ENCODE measurements around the gene VKORC1.

Gene VKORC1

DNA sequence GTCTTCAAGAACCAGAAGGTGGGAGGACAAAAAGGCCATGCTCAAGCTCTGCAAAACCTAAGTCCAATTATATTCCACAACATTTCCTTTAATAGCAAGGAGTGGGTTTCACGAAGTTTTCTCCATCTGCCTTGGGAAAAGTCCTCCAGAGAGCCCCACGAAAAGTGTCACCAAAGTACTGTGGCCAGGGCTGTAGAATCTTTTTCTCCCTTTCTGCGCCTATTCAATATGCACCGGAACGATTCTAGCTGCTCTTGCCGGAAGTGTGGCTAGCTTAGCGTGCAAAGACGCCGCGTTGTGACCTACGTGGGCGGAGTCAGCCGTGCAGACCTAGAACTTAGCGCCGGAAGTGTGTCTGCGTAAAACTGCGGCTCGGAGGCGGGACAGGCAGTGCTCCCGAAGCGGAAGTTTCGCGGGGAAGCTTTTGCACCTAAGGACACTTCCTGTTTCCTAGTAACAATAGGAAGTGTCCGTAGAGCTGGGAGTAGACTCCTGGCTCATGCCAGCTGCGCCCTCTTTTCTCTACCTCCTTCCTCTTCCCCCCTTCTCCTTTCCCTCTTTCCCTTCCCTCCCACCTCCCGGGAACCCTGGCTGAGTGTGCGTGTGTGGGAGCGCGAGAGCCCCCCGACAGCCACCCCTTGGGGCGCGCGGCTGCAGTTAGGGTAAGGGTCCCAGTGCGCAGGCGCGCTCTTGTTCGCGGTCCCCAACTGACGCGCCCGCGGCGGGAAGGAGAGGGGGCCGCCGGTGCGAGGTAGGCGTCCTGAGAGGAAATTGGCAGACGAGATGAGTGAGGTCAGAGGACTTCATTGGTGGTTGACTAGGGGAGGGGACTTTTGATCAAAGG, 20.4 kb downstream of the VKORC1 start, which contains the start of the genes ZNF646 and ZNF668:
Gene ZNF646, plus strand, starts transcription at position 453 of the 844 bp plus-strand sequence. CDS start 1,903 bp downstream, outside the sequence.
Gene ZNF668, minus strand, starts transcription at position 271 of the 844 bp plus-strand sequence. CDS start 9,781 bp downstream, outside the sequence.
- DNase-seq (ENCODE audit: extremely low read depth, low read depth) = peak; percentile 98
- TF ChIP-seq, protein P1, sequence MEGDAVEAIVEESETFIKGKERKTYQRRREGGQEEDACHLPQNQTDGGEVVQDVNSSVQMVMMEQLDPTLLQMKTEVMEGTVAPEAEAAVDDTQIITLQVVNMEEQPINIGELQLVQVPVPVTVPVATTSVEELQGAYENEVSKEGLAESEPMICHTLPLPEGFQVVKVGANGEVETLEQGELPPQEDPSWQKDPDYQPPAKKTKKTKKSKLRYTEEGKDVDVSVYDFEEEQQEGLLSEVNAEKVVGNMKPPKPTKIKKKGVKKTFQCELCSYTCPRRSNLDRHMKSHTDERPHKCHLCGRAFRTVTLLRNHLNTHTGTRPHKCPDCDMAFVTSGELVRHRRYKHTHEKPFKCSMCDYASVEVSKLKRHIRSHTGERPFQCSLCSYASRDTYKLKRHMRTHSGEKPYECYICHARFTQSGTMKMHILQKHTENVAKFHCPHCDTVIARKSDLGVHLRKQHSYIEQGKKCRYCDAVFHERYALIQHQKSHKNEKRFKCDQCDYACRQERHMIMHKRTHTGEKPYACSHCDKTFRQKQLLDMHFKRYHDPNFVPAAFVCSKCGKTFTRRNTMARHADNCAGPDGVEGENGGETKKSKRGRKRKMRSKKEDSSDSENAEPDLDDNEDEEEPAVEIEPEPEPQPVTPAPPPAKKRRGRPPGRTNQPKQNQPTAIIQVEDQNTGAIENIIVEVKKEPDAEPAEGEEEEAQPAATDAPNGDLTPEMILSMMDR (IDR thresholded peaks at IDR 0.05; ENCODE audit: low read depth, low read length) = no peak; the same call in 1 of the 2 replicates

DNA sequence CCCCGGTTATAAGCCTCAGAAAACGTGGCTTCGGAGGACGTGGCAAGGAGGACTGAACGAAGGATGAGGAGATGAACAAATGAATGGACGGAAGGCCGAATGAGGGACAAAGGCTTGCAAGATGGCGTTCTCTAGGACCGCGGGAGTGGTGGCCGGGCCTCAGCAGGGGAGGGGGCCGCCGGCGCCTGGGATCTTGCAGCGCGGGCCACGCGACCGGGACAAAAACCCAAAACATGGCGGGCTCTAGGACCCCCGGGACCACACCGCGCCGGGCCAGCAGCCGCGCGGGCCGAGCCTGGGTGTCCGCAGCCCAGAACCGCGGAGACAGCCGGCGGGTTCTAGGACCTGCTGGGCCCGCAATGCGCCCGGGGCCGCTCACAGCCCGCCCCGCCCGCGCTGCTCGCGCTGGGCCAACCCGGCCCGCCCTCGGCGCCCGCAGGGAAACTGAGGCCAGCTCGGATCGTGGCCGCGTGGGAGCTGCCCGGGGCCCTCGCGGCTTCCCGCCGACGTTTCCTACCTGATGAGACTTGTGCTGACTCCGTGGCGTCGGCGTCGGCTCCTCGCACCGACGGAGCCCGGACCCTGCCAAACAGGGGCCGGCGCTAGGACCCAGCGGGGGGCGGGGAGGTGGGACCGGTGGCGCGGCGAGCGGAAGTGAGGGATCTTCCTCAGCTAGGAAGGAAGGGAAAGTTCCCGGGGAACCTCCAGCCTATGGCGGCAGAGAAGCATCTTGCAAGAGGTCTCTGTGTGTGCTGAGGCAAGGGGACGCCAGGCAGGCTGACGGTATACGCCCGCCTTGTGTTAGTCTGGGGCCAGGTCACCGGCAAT, 21.2 kb downstream of the VKORC1 start:
- DNase-seq (ENCODE audit: extremely low read depth, low read depth) = peak; percentile 62
- TF ChIP-seq, protein P1 (IDR thresholded peaks at IDR 0.05; ENCODE audit: low read depth, low read length) = no peak

DNA sequence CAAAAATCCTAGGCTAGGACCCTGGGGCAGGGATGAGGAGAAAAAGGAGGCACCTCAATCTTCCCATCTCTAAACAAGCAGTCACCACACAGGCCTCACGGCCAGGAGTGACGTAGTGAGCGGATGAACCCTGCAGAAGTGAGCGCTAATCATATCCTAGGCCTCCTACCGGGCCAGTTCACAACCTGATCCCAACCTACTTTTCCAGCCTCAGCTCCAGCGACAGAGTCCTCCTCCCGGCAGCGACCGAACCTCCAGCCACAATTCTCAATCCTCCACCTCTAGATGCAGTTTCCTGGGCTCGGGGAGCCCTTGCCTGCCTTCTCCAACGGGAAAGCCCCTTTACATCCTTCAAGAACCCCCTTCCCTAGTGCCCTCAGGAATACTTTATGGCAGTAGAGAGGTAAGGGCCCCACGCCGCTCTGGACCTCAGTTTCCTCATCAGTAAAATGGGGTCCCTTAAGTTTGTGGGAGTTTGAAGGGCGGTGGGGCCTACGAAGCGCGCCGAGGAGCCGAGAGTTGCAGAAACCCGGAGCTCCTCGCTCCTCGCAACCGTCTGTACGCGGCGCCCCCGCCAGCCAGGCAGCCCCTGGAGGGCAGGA, 22.0 kb downstream of the VKORC1 start:
- no peak for DNase-seq (ENCODE audit: extremely low read depth, low read depth)
- TF ChIP-seq, protein P1 (IDR thresholded peaks at IDR 0.05; ENCODE audit: low read depth, low read length) = no peak

DNA sequence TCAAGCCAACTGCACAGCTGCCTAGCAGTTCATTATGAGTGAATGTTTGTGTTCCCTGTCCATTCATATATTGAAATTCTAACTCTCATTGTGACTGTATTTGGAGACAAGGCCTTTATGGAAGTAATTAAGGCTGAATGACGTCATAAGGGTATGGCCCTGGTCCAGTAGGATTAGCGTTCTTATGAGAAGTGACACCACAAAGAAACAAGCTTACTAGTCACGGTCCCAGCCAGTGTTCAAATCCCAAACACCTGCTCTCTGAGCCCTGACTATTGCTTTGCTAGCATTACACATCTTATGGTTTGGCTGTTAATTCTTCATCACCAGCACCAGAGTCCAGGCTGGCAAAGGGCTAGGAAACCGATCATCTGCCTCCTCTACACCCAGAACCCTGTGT, 22.7 kb downstream of the VKORC1 start:
- peak; percentile 94 for DNase-seq (ENCODE audit: extremely low read depth, low read depth)
- TF ChIP-seq, protein P1 (IDR thresholded peaks at IDR 0.05; ENCODE audit: low read depth, low read length) = no peak

DNA sequence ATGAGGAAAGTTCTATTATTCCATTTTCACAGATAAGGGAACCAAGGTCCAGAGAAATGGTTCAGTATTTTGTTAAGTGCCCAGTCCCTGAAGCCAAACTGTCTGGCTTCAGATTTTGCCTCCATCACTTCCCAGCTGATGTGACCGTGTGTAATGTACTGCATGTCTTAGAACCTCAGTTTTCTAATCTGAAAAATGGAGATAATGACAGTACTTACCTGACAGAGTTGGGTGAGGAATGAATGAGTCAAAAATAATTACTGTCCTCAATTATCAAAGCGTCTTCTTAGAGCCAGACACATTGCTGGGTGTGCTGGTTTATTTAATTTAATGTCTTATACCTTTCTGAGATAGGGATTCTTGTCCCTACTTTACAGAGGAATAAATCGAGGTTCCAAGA, 27.3 kb downstream of the VKORC1 start:
- no peak for DNase-seq (ENCODE audit: extremely low read depth, low read depth)
- TF ChIP-seq, protein P1 (IDR thresholded peaks at IDR 0.05; ENCODE audit: low read depth, low read length) = no peak

DNA sequence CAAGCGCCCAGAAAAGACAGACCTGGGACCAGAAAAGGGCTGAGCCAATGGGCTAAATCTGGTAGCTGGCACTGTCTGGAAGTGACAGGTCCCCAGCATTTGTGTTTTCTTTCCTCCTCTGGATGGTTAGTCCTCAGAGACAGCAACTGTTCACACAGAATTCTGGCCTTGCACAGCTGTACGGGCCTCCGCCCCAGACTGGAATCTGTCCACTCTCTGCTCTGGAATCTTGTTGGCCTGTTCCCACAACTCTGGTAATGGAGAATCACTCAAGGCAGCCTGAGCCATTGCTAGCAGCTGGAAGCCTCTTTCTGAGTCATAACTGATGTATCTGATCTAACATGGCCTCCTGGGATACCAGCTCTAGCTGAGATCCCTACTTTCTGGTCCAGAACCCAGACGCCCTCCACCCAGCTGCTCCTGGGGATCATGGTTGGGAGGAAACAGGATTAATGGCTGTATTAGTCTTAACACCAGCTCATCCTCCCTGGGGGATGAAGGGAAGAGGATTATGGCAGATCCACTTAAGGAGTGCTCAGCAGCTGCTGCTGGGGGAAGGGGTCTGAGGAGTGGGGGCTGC, 29.6 kb downstream of the VKORC1 start:
- DNase-seq (ENCODE audit: extremely low read depth, low read depth) = peak; percentile 78
- TF ChIP-seq, protein P1 (IDR thresholded peaks at IDR 0.05; ENCODE audit: low read depth, low read length) = no peak
